Nephron progenitor cell (in vitro differentiated cells): Measurements from ENCODE around the gene CCDC81.

Source experiments
- DNase-seq: peaks from one replicate; pipeline ENCODE4 v3.0.0; 2021
- H3K27ac Mint-ChIP-seq: 2 replicates; pipeline ENCODE4 v1.8.0; 2021; ENCODE audit warnings: mild to moderate bottlenecking, moderate library complexity, mixed read lengths
- H3K27me3 Mint-ChIP-seq: 2 replicates; pipeline ENCODE4 v1.8.0; 2021; ENCODE audit warnings: mild to moderate bottlenecking, low read depth, mixed read lengths; ENCODE audit not compliant: poor library complexity
- H3K36me3 Mint-ChIP-seq: 2 replicates; pipeline ENCODE4 v1.8.0; 2021; ENCODE audit warnings: low read depth, mixed read lengths
- H3K4me1 Mint-ChIP-seq: 2 replicates; pipeline ENCODE4 v1.8.0; 2021; ENCODE audit warnings: mixed read lengths
- H3K4me3 Mint-ChIP-seq: 2 replicates; pipeline ENCODE4 v1.8.0; 2021; ENCODE audit warnings: mild to moderate bottlenecking, moderate library complexity, mixed read lengths
- H3K9me3 Mint-ChIP-seq: 2 replicates; pipeline ENCODE4 v1.8.0; 2021; ENCODE audit warnings: mild to moderate bottlenecking, moderate library complexity, mixed read lengths
- CTCF ChIP-seq: fragments of 200-600 bp; sonication (generic); IDR thresholded peaks from 2 replicates; pipeline ENCODE4 v1.5.0; 2021; ENCODE audit warnings: antibody characterized with exemption

CCDC81 gene

GRCh38 chr11:86390487-86390886 is 15.8 kb downstream of the CCDC81 start:
- Mint-ChIP-seq H3K4me3 (no peak overlapping the region), H3K36me3 (no peaks in the 10 kb centered on the region), H3K27me3 (no peaks in the 10 kb centered on the region), H3K4me1 (peaks cover 11% of the 10 kb centered on the region), H3K27ac (no peak overlapping the region), H3K9me3 (peaks cover 3% of the 10 kb centered on the region)
- TF ChIP-seq CTCF, result no peak
- DNase-seq, result no peak

GRCh38 chr11:86395061-86395551 is 20.4 kb downstream of the CCDC81 start:
- Mint-ChIP-seq H3K27ac (peak overlapping the region; percentile 90), H3K36me3 (peaks cover 4% of the 10 kb centered on the region), H3K27me3 (no peaks in the 10 kb centered on the region), H3K4me1 (peaks cover 9% of the 10 kb centered on the region), H3K9me3 (no peaks in the 10 kb centered on the region), H3K4me3 (no peak overlapping the region)
- no peak for TF ChIP-seq CTCF
- DNase-seq, result no peak

- peaks cover 4% of the 10 kb centered on the region for H3K36me3 Mint-ChIP-seq
- H3K4me1 Mint-ChIP-seq, result peaks cover 9% of the 10 kb centered on the region
- no peaks in the 10 kb centered on the region for H3K9me3 Mint-ChIP-seq
- H3K27me3 Mint-ChIP-seq, result no peaks in the 10 kb centered on the region
- H3K27ac Mint-ChIP-seq, result no peak overlapping the region
- no peak for DNase-seq
- TF ChIP-seq CTCF, result no peak
- no peak overlapping the region for H3K4me3 Mint-ChIP-seq
These were observed 21.7 kb downstream of the CCDC81 start for GRCh38 chr11:86396396-86396795.

- Mint-ChIP-seq H3K4me1 (peaks cover 9% of the 10 kb centered on the region), H3K9me3 (no peaks in the 10 kb centered on the region), H3K36me3 (peaks cover 4% of the 10 kb centered on the region), H3K27me3 (no peaks in the 10 kb centered on the region), H3K27ac (no peak overlapping the region), H3K4me3 (no peak overlapping the region)
- no peak for TF ChIP-seq CTCF
- no peak for DNase-seq
These were observed 22.7 kb downstream of the CCDC81 start for GRCh38 chr11:86397351-86397750.

GRCh38 chr11:86398106-86398505 is 23.4 kb downstream of the CCDC81 start:
- no peak overlapping the region for H3K27ac Mint-ChIP-seq
- no peaks in the 10 kb centered on the region for H3K9me3 Mint-ChIP-seq
- peaks cover 9% of the 10 kb centered on the region for H3K4me1 Mint-ChIP-seq
- no peak overlapping the region for H3K4me3 Mint-ChIP-seq
- TF ChIP-seq CTCF, result no peak
- H3K36me3 Mint-ChIP-seq, result peaks cover 4% of the 10 kb centered on the region
- no peak for DNase-seq
- no peaks in the 10 kb centered on the region for H3K27me3 Mint-ChIP-seq

GRCh38 chr11:86403458-86403857 is 28.8 kb downstream of the CCDC81 start:
- DNase-seq, result no peak
- Mint-ChIP-seq H3K9me3 (no peaks in the 10 kb centered on the region), H3K36me3 (peaks cover 4% of the 10 kb centered on the region), H3K4me1 (no peaks in the 10 kb centered on the region), H3K27me3 (no peaks in the 10 kb centered on the region), H3K27ac (no peak overlapping the region), H3K4me3 (no peak overlapping the region)
- no peak for TF ChIP-seq CTCF
